AG04449 (cell line): ENCODE results near the gene TNN.

Source experiments
- CTCF ChIA-PET: fragments of 350-600 bp; formaldehyde crosslinking; extraction: SDS; loops from one replicate; lab custom pipeline; 2021; ENCODE audit warnings: antibody characterized with exemption; lab: Yijun Ruan, JAX
- POLR2A ChIA-PET: fragments of 400-600, 350-600 bp; formaldehyde crosslinking; extraction: SDS; loops from one replicate; lab custom pipeline; 2020; ENCODE audit warnings: antibody characterized with exemption, inconsistent platforms; lab: Yijun Ruan, JAX
- DNase-seq: peaks from one replicate; pipeline ENCODE4 v3.0.0-alpha.2; 2010; ENCODE audit warnings: low read depth, low spot score
- H3K4me3 ChIP-seq: 2 replicates; pipeline ENCODE4 v1.5.1; 2011; ENCODE audit warnings: low read depth, mild to moderate bottlenecking, control low read depth, low read length
- TF ChIP-seq, protein P1 (sequence below): IDR thresholded peaks from one replicate; pipeline ENCODE4 v1.5.1; 2011; ENCODE audit warnings: mild to moderate bottlenecking, moderate library complexity, low read length, control low read depth, inconsistent platforms; ENCODE audit not compliant: insufficient read depth; ENCODE audit errors: missing control alignments

Gene TNN

DNA sequence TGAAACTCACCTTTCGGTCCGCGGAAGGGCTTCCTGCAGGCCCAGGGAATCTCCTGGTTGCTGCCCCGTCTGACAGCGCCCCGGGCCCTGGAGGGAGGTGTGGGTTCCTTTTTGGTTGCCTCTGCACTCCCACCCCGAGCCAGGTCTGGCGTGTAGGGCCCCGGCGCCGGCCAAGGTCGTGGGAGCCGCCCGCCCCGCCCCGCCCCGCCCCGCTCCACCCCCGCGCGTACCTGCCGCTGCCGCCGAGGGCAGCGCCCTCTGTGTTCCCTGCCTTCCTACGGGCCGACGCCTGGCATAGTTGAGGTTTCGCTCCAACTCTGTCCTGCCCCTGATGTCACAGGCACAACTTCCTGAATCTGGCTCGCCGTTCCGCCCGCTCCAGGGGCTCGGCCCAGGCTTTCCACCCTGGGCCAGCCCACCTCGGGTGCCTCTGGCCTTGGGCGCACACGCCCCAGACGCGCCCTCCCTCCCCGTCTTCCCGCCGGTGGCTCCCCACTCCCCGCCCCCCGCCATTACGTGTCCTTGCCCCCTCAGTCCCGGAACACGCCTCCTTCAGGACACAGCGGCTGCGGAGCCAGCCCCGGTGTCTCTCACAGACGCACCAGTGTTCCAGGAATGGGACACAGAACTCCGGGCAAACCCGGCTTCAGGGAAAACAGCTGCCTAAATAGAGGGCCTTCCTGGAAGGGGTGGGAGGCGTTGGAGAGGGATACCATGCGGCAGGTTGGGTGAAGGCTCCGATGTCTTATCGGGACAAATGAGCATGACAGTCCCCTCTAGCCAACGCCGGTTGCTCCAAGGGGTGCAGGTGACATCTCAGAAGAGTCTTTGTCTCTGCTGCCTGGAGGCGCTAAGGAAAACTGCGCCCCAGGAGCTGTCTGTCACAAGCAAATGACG lies 125.2 kb downstream of the TNN start, which contains the start of gene KIAA0040:
Gene KIAA0040 (minus strand): TSS at position 147 of the 897 bp plus-strand sequence. CDS start 31,763 bp downstream, outside the sequence.
- POLR2A ChIA-PET = interaction anchor here (0.7 kb wide), 1 partner anchor 197 kb away, joined by 3 read pairs; no protein-coding TSS in a partner anchor

DNA sequence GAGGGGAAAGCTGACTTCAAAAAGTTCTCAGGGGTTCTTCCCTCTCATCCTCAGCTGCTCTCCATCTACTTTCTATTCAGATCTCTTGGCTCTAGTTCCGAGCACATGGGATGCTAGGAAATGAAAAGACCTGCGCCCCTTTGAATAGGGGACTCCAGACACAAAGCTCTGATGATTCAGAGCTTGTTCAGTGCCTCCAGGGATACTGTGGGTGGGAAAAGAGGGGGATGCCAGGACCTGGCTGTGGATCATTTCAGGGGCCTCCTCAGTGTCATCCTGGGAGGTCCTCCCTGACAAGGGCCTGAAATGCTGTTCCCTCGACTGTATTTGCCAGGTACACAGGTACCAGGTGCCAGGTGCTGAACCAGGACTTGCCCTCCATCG lies 125.9 kb downstream of the TNN start:
- no peak overlapping the region; the same call in 1 of the 2 replicates for H3K4me3 ChIP-seq
- TF ChIP-seq, protein P1, sequence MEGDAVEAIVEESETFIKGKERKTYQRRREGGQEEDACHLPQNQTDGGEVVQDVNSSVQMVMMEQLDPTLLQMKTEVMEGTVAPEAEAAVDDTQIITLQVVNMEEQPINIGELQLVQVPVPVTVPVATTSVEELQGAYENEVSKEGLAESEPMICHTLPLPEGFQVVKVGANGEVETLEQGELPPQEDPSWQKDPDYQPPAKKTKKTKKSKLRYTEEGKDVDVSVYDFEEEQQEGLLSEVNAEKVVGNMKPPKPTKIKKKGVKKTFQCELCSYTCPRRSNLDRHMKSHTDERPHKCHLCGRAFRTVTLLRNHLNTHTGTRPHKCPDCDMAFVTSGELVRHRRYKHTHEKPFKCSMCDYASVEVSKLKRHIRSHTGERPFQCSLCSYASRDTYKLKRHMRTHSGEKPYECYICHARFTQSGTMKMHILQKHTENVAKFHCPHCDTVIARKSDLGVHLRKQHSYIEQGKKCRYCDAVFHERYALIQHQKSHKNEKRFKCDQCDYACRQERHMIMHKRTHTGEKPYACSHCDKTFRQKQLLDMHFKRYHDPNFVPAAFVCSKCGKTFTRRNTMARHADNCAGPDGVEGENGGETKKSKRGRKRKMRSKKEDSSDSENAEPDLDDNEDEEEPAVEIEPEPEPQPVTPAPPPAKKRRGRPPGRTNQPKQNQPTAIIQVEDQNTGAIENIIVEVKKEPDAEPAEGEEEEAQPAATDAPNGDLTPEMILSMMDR = no peak
- ChIA-PET POLR2A (interaction anchor here (0.7 kb wide), 1 partner anchor 197 kb away, joined by 3 read pairs; no protein-coding TSS in a partner anchor), CTCF (interaction anchor here (0.7 kb wide), 1 partner anchor 42 kb away, joined by 3 read pairs; no protein-coding TSS in a partner anchor)
- no peak for DNase-seq

More for the DNA sequence above, 125.2 kb downstream of the TNN start, which contains the start of gene KIAA0040:
- TF ChIP-seq, protein P1 = no peak
- DNase-seq = no peak
- CTCF ChIA-PET = interaction anchor here (0.7 kb wide), 1 partner anchor 41 kb away, joined by 3 read pairs; no protein-coding TSS in a partner anchor
- H3K4me3 ChIP-seq = peak within 1 kb of the TSS; percentile 54

DNA sequence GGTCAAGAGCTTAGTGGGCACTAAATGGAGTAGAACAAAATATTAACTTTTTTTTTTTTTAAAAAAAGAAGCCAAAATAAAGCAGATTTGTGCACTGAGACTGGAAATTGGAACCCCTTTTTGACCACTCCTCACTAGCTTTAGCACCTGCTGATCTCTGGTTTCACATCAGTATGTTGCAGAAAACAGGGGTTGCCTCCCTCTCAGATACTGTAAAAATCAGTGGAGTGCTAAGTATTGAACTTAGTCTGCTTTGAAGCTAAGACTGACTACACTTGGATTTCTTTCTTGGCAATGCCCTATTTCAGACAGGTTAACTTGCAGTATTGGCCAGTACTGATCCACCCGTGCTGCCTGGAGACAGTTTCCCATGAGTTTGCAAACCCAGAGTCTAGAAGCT lies 127.6 kb downstream of the TNN start:
- CTCF ChIA-PET = no interaction called here
- H3K4me3 ChIP-seq = no peak overlapping the region
- DNase-seq = no peak
- POLR2A ChIA-PET = no interaction called here
- TF ChIP-seq, protein P1 = no peak

DNA sequence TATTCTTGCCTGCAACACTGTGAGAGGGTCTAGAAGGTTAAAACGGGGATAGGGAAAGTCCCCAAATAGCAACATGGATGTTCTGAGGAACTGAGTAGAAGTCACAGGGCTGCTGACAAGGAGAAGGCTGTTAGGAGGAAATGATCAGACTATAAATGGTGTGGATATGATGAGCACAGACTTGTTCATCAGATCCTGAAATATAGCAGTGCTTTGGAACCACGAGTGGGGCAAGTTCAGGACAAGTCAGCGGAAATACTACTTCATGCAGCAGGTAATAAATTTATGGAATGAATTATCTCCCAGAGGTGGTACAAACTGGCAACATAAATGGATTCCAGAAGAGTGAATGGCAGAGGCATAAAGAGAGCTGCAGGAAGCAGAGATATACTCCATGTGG lies 128.2 kb downstream of the TNN start:
- TF ChIP-seq, protein P1 = no peak
- ChIA-PET CTCF (no interaction called here), POLR2A (no interaction called here)
- no peak overlapping the region for H3K4me3 ChIP-seq
- DNase-seq = no peak

DNA sequence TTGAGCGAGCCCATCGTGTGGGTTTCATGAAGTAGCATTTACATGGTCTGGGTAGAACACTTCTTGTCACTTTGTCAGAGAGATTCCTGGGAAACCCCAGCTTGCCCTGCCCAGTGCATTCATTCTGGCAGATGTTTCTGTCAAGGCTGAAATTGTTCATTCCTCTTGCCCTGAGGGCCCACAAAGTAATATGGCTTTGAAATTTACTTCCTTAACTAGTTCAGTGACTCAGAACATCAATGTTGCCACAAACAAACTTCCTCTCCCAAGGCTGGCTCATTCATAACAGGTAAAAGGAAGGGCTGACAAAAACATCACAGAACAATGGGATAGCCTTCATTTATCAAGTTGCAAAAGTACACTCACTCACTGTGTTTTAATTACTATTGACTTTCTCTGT lies 129.9 kb downstream of the TNN start:
- H3K4me3 ChIP-seq = no peak overlapping the region
- TF ChIP-seq, protein P1 = no peak
- DNase-seq = no peak
- CTCF ChIA-PET = no interaction called here
- POLR2A ChIA-PET = no interaction called here
